GM18951 (cell line): ENCODE data around the gene ATRAID.

Source experiments
- POLR2A ChIP-seq: IDR thresholded peaks from 4 replicates; pipeline ENCODE4 v1.6.1; 2011; ENCODE audit warnings: mild to moderate bottlenecking; ENCODE audit not compliant: insufficient read length, insufficient read depth; ENCODE audit errors: extremely low read depth
- in situ Hi-C: fragments of 300-500 bp; cut with MboI; formaldehyde crosslinking; loops from one replicate; pipeline ENCODE4 v1.12.0; 2022; ENCODE audit warnings: low sequenced_read_pairs, mixed read lengths, inconsistent platforms; ENCODE audit not compliant: unreplicated experiment

ATRAID gene

DNA sequence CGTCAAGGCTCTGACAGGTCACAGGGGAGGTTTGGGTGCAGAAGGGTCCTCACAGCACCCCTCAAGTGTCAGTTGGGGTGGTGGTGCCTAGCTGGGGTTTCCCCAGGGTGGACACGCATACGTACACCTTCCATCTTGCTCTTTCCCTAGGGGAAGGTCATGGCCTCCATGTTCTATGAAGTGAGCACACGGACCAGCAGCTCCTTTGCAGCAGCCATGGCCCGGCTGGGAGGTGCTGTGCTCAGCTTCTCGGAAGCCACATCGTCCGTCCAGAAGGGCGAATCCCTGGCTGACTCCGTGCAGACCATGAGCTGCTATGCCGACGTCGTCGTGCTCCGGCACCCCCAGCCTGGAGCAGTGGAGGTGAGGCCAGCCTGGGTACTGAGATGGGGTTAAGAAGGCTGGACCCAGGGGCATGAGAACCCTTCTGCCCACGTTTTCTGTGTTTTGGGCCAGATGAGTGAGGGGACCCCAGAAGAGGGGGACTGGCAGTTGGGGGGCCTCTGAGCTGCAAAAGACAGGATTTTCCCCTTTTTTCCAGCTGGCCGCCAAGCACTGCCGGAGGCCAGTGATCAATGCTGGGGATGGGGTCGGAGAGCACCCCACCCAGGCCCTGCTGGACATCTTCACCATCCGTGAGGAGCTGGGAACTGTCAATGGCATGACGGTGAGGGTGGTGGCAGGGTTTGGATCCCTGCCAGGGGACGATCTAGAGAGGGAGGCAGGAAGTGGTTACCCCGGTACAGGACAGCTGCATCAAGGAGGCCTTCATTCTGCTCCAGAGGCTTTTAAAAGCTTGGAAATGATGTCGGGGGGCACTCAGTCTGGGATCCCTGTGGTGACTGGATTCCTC lies 30.1 kb downstream of the ATRAID start:
- TF ChIP-seq POLR2A = no peak
- in situ Hi-C loops = no loop called here

DNA sequence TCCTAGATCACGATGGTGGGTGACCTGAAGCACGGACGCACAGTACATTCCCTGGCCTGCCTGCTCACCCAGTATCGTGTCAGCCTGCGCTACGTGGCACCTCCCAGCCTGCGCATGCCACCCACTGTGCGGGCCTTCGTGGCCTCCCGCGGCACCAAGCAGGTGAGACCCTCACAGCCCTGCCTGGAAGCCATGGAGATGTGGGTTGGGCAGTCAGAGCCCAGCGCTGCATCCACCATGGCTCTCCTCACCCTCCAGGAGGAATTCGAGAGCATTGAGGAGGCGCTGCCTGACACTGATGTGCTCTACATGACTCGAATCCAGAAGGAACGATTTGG lies 30.7 kb downstream of the ATRAID start:
- in situ Hi-C loops = no loop called here
- TF ChIP-seq POLR2A = no peak

DNA sequence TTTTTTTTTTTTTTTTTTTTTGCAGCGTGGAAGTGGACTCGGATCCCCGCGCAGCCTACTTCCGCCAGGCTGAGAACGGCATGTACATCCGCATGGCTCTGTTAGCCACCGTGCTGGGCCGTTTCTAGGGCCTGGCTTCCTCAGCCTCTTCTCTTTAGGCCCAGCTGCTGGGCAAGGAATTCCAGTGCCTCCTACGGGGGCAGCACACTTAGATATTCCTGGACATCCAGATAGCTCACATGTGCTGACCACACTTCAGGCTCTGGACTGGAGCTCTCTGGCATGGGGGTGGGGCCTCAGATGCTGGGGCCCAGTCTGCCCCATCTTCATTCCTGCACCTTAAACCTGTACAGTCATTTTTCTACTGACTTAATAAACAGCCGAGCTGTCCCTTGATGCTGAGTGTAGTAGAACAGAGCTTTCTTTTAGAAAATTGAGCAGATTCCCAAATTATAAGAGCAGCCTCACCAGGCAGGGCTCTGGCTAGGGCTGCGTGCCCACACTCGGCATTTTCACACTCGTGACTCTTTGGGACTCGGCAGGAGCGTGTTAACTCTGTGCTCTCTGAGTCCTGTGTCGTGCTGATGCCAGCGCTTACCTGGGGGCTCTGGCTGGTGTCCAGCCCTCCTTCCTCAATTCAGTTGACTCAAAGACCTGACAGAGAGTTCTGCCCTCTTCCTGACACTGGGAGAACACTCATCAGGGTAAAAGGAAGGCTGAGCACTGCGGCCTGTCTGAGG lies 31.7 kb downstream of the ATRAID start:
- in situ Hi-C loops = no loop called here

DNA sequence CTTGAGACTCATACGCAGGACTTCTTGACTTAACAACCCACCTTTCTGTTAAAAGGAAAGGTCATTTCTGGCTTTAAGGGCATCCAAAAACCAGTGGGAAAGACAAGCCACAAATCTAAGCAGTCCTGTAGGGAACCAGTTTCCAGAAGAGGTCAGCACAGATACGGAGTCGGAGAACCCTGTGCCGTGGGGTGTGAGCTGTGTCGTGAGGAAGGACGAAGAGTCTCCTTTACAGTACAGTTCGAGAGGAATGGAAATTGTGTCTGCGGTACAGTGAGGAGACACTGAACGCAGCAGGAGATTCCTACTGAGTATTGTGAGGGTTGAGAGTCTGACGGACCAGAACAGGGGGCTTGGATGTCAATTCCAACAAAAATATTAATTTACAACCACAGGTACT lies 33.3 kb downstream of the ATRAID start:
- in situ Hi-C loops = no loop called here
- TF ChIP-seq POLR2A = no peak

More for the DNA sequence above, 31.7 kb downstream of the ATRAID start:
- no peak for TF ChIP-seq POLR2A

DNA sequence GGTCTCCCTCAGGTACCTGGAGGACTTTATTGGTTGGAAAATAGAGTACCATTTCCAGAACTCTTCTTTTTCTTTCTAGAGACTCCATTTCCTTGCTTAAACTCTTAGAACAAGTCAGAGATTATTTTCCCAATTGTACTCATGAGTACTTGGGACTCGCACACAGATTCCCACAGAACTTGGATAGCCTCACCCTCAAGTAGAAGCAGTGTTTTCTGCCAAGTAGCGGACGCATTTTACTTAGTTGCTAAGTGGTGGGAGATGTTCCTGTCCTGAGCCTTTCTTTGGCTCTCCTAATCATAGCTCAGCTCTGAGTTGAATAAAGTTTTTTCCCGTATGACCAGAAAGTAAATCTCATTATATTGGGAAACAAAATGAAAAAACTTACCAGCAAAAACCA lies 33.8 kb downstream of the ATRAID start:
- in situ Hi-C loops = no loop called here
- TF ChIP-seq POLR2A = no peak

DNA sequence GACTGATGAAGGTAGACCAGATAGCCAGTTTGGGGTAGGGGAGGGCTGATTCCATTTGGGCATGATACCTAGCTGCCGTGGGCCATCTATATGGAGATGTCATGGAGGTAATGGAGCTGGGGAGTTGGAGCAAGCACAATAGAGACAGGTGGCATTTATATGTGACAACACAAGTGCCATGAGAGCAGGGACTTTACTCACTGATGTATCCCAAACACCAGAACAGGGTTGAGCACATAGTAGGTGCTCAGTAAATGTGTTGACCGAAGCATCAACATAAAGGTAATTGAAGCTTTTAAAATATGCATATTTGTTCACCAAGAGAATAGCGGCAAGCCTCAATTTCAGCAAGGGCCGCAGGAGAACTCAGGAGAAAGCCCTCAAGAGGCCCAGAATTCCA lies 36.1 kb downstream of the ATRAID start:
- TF ChIP-seq POLR2A = no peak
- in situ Hi-C loops = no loop called here

DNA sequence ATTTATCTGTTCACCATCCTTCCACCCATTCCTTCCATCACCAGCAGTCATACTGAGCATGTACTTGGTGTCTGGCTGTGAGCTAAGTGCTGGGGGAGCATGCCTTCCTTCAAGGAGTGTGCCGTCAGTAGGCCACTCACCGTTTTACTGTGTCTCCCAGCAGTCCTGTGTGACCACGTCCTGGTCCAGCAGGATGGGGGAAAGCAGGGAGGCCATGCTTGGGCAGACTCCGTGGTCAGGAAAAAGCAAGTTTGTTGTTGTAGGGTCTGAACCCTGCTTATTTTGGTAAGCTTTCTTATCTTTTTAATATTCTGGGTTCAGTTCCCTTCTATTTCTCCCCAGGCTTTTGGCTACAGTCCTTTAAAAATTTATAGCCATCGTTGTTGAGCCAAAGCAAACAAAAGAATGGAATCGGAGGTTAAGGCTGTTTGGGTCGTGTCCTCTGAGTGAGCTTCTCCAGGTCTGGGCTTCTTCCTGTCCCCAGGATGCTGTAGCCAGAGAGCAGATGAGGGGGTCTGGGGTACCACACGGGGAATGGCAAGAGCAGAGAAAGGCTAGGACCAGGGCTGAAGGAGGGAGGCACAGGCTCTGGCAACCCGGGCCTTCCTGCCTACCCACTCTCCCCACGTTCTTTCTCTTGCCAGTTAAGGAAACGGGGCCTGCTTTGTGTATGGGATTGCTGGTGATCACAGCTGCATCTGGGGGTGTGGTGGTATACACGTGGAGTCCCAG lies 37.5 kb downstream of the ATRAID start:
- TF ChIP-seq POLR2A = no peak
- in situ Hi-C loops = no loop called here

DNA sequence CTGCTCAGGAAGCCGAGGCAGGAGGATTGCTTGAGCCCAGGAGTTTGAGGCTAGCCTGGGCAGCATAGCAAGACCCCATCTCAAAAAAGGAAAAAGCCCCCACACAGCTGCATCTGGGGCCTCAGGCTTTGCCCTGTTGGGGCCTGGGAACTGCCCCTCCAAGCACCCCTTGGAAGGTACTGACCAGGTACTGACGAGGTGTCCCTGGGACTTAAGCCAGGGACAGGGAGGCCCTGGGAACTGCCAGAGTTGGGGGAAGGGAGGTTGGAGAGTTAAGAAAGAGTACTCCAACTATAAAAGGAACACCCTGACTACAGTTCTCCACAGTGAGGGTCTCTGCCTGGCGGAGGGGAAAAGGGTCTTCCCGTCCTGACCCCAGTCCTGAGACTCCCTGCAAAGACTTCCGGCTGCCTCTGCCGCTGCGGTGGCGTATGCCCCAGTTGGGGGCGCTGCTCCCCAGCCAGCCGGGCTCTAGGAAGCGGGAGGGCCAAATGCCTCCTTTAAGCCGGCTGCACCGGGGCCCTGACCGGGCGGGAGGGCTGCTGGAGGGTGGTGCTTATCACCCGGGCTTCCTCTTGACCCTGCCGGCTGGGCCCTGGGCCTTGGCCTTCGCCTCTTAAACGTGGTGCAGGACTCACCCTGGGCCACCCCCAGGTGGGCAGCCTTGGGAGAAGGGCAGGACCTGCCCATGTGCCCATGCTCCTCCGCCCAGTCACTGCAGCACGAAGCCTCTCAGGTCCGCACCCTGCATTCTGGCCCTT lies 38.2 kb downstream of the ATRAID start:
- in situ Hi-C loops = no loop called here

DNA sequence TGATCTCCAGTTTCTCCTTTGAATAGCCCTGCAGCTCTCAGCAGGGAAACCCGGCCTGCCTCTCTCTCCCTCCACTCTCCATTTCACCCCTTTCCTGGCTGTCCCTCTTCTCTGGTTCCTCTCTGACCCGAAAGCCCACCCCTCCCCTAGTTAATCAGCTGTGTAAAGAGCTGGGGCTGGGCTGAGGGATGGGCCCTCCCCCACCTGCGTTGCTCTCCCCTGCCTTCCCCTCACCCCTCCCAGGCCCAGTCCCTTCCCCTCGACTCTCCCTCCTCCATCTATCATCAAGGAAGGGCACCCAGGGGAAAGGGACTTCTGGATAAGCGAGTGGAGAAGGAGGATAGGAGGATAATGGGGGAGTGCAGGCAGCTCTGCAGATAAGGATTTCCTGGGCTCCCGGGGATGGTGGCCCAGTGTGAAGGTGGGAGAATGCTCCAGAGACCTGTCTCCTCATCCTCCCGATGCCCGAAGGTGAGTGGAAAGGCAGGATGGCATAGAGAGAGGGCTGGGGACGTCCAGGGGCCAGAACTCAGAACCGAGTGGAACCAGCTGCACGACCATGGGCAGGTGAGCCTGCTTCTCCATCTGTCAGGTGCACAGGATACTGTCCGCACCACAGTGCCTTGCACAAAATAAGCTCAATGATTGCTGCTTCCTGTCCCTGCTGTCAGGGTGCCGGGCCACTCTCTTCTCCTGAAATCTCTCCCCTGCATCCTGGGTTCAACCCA lies 39.0 kb downstream of the ATRAID start:
- TF ChIP-seq POLR2A = no peak
- in situ Hi-C loops = no loop called here

More for the DNA sequence above, 38.2 kb downstream of the ATRAID start:
- no peak for TF ChIP-seq POLR2A

DNA sequence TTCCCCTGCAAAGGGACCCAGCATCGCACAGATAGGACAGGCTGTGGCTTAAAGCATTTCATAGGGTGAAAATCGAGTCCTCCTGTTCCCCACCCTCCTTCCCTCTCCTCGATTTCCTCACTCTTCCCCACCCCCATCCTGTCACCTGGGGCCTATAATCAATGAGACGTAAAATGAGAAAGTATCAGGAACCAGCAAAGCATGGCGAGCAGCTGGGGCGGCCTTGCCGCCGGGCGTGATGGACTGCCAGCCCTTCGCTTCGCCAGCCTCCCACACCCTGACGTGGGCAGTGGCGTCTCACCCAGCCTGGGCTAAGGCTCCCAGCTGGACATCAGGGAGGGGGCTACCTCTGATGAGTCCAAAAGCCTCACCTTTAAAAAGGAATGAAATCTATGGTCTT lies 39.9 kb downstream of the ATRAID start:
- in situ Hi-C loops = no loop called here

DNA sequence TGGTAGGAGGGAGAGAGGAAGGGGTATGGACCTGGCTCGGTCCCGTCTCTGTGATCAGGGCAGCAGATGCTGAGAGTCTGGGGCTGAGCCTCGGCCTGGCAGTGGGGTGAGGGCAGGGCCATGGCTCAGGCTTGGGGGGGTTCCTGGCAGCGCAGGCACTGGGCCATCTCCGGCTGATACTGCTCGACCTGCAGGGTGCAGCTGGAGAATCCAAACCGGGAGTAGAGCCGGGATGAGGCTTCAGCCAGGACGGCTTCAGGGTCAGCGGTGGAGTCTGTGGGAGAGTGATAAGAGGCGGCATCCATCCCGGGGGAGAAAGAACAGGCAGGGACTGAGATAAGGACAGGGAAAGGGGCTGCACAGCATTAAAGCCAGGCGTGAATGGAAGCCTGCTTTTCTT lies 43.3 kb downstream of the ATRAID start:
- TF ChIP-seq POLR2A = no peak
- in situ Hi-C loops = no loop called here

More for the DNA sequence above, 39.9 kb downstream of the ATRAID start:
- no peak for TF ChIP-seq POLR2A

DNA sequence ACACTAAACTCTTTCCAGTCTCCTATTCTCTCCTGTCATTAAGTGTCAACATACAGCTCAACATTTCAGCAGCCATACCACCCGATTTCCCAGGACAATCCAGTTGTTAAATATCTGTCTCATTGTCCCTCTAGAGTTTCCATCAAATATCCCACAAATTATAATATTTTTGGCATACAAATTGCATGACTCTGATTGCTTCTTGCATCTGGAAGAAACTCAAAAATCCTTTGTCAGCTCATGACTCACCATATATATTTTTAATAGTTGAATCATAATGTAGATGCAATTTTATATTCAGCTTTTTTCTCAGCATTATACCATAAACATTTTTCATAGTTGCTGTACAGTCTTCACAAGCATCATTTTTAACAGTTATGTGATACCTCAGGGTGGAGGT lies 43.8 kb downstream of the ATRAID start:
- in situ Hi-C loops = no loop called here

More for the DNA sequence above, 43.8 kb downstream of the ATRAID start:
- TF ChIP-seq POLR2A = no peak
